HG02973 (cell line): ENCODE results near the gene LLPH.
A peak's percentile ranks its signal among the peaks of the same experiment; 100 is the strongest.
"Not testable (repeated sequence)": the region's sequence is repeated elsewhere in the genome, so short reads cannot be mapped to it uniquely, and the experiment has no call there.

Source experiments
- ATAC-seq: cut with Tn5 transposase; IDR thresholded peaks from one replicate; pipeline ENCODE4 v1.9.1; 2021; ENCODE audit warnings: moderate library complexity; ENCODE audit not compliant: unreplicated experiment

Gene LLPH

DNA sequence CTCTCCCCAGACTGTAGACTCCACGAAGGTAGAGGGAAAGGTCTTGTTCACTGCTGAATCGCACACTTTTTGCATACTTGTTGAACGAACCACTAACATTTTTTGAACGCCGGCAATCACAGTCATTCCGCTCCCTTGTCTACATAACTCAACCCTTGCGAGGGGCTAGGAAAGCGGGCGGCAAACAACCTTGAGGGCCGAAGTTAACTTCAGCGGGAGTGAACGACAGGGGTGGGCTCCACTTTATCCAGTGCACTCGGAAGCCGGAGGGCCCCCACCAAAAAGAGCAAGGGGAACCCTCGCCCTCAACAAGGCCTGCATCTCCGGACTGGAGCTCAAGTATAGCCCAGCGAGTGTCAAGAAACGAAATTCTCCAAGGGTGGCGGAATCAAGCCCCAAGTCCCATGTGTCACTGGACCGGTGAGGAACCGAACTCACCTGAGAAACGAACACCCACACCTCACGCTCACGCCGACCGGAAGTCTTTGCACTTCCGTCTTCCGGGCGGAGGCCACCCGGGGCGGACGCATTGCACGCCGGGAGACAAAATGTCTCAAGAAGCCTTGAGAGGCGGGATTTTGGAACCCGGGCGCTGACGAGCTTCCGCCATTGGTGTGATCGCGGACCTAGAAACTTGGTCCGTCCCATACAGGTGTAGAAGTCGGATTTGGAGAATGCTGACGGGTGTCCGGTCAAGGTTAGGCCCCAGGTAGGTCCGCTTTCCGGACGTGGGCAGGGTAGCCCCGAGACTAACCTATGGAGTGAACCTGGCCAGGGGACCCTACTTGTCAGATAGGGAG lies at the start of gene LLPH:
LLPH (minus strand) TSS at position 484 of the 800 bp plus-strand sequence. CDS start 1,644 bp downstream, outside the sequence.
- ATAC-seq, result peak; percentile 97

GRCh38 chr12:66176105-66176900 lies 45.8 kb upstream of the LLPH start:
- no peak for ATAC-seq

GRCh38 chr12:66174391-66175325 lies 44.1 kb upstream of the LLPH start:
- ATAC-seq, result not testable (repeated sequence)

DNA sequence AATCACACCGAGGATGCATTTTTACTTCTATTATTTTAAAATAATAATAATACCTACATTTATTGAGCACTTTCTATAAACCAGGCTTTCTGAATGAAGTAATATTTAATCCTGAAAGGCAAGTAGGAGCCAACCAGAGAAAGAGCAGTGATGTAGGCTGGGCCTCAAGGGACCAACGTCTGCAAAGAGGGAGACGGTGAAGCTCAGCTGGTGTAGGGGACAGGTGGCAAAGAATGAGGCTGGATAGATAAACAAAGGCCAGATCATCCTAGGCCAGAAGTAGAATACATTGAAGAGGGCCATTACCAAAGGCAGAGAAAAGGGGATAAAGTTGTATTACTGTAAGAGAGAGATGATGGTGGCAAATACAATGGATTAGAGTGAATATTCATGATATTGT lies 40.1 kb upstream of the LLPH start:
- ATAC-seq, result no peak

- ATAC-seq, result peak; percentile 82
These were observed 38.9 kb upstream of the LLPH start, which contains the start of gene TMBIM4 for GRCh38 chr12:66169221-66170170. Gene TMBIM4, minus strand, starts transcription at chr12:66169996. Its CDS starts 45 bp downstream, at chr12:66169951.

DNA sequence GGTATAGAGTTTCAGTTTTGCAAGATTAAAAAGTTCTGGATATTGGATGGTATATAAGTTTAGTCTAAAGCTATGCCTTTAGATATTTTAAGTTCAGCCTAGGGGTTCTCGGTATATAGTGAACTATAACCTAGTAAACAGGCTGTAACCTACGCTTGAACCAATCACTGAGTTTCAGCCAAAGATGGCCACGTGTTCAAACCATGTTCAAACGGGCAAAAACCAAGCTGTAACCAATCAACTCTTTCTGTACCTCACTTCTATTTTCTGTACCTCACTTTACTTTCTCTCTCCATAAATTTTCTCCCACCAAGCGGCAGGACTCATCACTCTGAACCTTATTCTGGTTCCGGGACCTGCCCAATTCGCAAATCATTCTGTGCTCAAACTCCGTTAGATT lies 37.9 kb upstream of the LLPH start:
- ATAC-seq, result no peak

DNA sequence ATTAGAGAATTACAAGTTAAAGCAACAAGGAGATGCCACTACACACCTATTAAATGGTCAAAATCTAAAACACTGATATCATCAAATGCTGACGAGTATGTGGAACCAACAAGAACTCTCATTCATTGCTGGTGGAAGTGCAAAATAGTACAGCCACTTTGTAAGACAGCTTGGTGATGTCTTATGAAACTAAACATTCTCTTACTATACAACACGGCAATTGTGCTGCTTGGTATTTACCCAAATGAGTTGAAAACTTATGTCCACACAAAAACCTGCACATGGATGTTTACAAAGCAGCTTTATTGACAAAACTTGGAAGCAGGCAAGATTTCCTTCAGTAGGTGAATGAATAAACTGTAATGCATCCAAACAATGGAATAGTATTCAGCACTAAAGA lies 36.0 kb upstream of the LLPH start:
- no peak for ATAC-seq

DNA sequence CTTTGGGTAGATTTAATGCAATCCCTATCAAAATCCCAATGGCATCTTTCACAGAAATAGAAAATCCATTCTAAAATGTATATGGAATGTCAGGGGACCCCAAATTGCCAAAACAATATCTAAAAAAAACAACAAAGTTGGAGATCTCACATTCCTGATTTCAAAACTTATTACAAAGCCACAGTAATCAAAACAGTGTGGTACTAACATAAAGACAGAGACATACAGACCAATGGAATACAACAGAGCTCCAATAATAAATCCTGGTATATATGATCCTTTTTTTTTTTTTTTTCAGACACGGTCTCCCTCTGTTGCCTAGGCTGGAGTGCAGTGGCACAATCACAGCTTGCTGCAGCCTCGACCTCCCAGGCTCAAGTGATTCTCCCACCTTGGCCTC lies 34.6 kb upstream of the LLPH start:
- no peak for ATAC-seq

GRCh38 chr12:66164349-66164821 lies 33.8 kb upstream of the LLPH start:
- no peak for ATAC-seq

GRCh38 chr12:66163289-66163688 lies 32.7 kb upstream of the LLPH start:
- ATAC-seq, result no peak

DNA sequence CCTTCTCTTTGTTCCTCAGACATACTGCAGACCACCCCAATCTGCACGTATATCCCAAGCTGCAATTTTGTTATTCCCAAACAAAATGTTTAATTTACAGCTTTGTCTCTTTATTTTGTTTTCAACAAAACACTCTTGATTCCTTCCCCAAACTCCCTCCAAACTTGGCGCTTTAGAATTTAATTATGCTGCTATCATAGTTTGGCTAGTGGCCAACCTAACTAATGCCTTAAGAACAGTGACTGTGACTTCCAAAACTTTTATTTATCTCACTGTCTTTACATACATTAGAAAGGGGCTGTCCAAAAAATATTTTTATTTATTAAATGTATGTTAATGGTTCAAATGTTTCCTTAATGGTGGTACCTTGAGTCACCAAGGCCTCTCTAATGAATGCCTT lies 32.2 kb upstream of the LLPH start:
- ATAC-seq, result no peak

GRCh38 chr12:66160704-66161103 lies 30.2 kb upstream of the LLPH start:
- ATAC-seq, result no peak

GRCh38 chr12:66159123-66159522 lies 28.6 kb upstream of the LLPH start:
- no peak for ATAC-seq

DNA sequence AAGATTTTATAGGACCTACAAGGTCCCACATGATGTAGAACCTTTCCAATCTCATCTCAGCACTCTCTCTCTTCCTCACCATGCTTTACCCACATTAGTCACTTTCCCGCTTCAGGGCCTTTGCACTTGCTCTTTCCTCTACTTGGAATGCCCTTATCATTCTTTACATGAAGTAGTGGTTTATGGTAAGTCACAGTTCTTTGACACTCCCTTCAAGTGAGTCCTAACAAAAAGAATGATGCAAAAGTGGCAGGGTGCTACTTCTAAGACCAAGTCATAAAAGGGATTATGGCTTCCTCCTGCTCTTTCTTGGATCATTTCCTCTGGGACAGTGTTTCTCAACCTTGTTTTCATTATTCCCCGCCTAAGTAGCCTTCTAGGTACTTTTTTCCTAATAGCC lies 26.1 kb upstream of the LLPH start:
- no peak for ATAC-seq

DNA sequence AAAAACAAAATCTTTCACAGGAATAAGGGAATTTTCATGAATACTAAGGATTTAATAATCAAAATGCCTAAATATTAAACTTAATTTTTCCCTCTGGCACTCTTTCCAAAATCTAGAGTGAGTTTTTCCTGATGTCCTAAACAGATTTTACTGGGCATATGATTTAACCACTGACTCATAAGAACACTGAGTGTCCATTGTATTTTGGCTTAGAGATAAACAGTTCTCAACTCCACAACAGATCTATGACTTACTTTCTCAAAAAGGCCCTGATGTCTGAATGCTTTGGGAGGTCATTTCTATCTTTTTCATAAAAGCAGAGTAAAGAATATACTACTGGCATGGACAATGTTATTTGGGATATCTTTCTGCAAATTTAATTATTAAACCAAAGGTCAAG lies 24.2 kb upstream of the LLPH start:
- ATAC-seq, result no peak

DNA sequence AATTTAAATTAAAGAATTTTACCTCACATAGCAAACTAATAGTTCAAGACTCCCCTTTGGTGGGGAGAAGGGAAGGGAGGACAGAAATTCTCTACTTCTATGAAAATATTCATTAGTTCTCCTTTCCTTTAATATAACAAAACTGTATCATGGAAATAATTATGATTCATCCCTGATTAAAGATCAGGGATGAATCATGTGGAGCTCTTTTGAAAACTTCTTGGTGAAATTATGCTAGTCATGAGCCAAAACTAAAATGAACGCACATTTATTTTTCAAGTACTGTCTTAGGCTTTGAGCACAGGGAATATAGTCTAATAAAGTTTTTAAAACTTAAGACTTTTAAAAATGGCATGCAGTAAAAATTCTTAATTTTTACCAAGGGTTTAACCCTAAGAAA lies 22.2 kb upstream of the LLPH start:
- ATAC-seq, result no peak

GRCh38 chr12:66149702-66150398 lies 19.3 kb upstream of the LLPH start:
- ATAC-seq, result no peak

GRCh38 chr12:66144791-66145754 lies 14.5 kb upstream of the LLPH start:
- no peak for ATAC-seq
